Lower lobe of right lung (tissue), 2 donors: Measurements from ENCODE around the gene ZNF665. TPM values are rescaled to one million over a fixed set of nuclear protein-coding genes. Genes with fewer than 3 reads are reported as not detected.
"Not testable (repeated sequence)": the region's sequence is repeated elsewhere in the genome, so short reads cannot be mapped to it uniquely, and the experiment has no call there.

ENCODE experiments used
- ATAC-seq, 2 donors: fragments of 200-7000 bp; cut with Tn5 transposase; one replicate each; pipeline ENCODE4 v1.9.1; 2020 to 2022; ENCODE audit warnings: mild to moderate bottlenecking in 2 of 2, moderate library complexity in 2 of 2
- DNase-seq: peaks from one replicate; pipeline ENCODE4 v3.0.0-alpha.2; 2020
- H3K27ac ChIP-seq: fragments of 200-600 bp; one replicate; pipeline ENCODE4 v1.8.0; 2022
- H3K27me3 ChIP-seq: fragments of 200-600 bp; one replicate; pipeline ENCODE4 v1.8.0; 2022; ENCODE audit warnings: low read depth
- H3K36me3 ChIP-seq: fragments of 200-600 bp; one replicate; pipeline ENCODE4 v1.8.0; 2022; ENCODE audit warnings: mild to moderate bottlenecking
- H3K4me1 ChIP-seq: fragments of 200-600 bp; one replicate; pipeline ENCODE4 v1.8.0; 2022
- H3K4me3 ChIP-seq: fragments of 200-600 bp; one replicate; pipeline ENCODE4 v1.8.0; 2022; ENCODE audit warnings: mild to moderate bottlenecking
- H3K9me3 ChIP-seq: fragments of 200-600 bp; one replicate; pipeline ENCODE4 v1.8.0; 2022
- intact Hi-C: fragments of 100-400 bp; cut with DNase I; formaldehyde crosslinking; loops from one replicate; pipeline ENCODE4 v1.11.0; 2022
- long read RNA-seq: library from polyadenylated mRNA; unstranded; transcript quantifications from one replicate; pipeline ENCODE4 v2.0.0, GENCODE V29; 2021
- total RNA-seq: library from RNA; stranded (reverse); fragmentation: NEBNext Ultra II Directional; extraction: Animal tissue kit (Norgen Biotek cat#: 25700); gene quantifications from one replicate; pipeline ENCODE4 v1.2.1, GENCODE V29; 2021
- TF ChIP-seq, protein P1 (sequence below): fragments of 200-600 bp; IDR thresholded peaks from one replicate; pipeline ENCODE4 v1.8.0; 2022; ENCODE audit warnings: antibody characterized with exemption, mild to moderate bottlenecking
- donor health status: DM: no; HTN: yes; CAD: no; lungs with severe emphysema.

Gene ZNF665
- total RNA-seq: 4.5 TPM
- long read RNA-seq, partial matches to known transcripts: 0 of 2 reads
- long read RNA-seq, other reads (novel, unspliced or antisense): 2 of 2 reads

- H3K27me3 ChIP-seq: no peaks in the 10 kb centered on the region
- peak within 1 kb of the TSS; percentile 86 for H3K27ac ChIP-seq
- H3K9me3 ChIP-seq: no peaks in the 10 kb centered on the region
- H3K4me3 ChIP-seq: peak within 1 kb of the TSS; percentile 83
- intact Hi-C loops: no loop called here
- TF ChIP-seq, protein P1, sequence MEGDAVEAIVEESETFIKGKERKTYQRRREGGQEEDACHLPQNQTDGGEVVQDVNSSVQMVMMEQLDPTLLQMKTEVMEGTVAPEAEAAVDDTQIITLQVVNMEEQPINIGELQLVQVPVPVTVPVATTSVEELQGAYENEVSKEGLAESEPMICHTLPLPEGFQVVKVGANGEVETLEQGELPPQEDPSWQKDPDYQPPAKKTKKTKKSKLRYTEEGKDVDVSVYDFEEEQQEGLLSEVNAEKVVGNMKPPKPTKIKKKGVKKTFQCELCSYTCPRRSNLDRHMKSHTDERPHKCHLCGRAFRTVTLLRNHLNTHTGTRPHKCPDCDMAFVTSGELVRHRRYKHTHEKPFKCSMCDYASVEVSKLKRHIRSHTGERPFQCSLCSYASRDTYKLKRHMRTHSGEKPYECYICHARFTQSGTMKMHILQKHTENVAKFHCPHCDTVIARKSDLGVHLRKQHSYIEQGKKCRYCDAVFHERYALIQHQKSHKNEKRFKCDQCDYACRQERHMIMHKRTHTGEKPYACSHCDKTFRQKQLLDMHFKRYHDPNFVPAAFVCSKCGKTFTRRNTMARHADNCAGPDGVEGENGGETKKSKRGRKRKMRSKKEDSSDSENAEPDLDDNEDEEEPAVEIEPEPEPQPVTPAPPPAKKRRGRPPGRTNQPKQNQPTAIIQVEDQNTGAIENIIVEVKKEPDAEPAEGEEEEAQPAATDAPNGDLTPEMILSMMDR: no peak
- DNase-seq (peak; percentile 94), ATAC-seq (peak; percentile 90 to 91)
- H3K36me3 ChIP-seq: no peaks in the 10 kb centered on the region
- H3K4me1 ChIP-seq: peaks cover 17% of the 10 kb centered on the region
These were observed at the start of gene ZNF665 for GRCh38 chr19:53192771-53193534. Gene ZNF665, minus strand, starts transcription at chr19:53193358. Its CDS starts 10,460 bp downstream, at chr19:53182898.

GRCh38 chr19:53237114-53237777 is 44.1 kb upstream of the ZNF665 start:
- TF ChIP-seq, protein P1: no peak
- ATAC-seq: no peak
- Histone ChIP-seq H3K27ac (no peak overlapping the region), H3K36me3 (peaks cover 27% of the 10 kb centered on the region), H3K4me1 (no peaks in the 10 kb centered on the region), H3K27me3 (no peaks in the 10 kb centered on the region), H3K9me3 (peaks cover 100% of the 10 kb centered on the region), H3K4me3 (no peak overlapping the region)
- intact Hi-C loops: no loop called here
- DNase-seq: no peak

GRCh38 chr19:53224606-53225005 is 31.4 kb upstream of the ZNF665 start:
- intact Hi-C loops: no loop called here
- peaks cover 82% of the 10 kb centered on the region for H3K9me3 ChIP-seq
- ATAC-seq (no peak), DNase-seq (no peak)
- H3K27me3 ChIP-seq: no peaks in the 10 kb centered on the region
- no peaks in the 10 kb centered on the region for H3K4me1 ChIP-seq
- no peak overlapping the region for H3K27ac ChIP-seq
- TF ChIP-seq, protein P1: no peak
- H3K36me3 ChIP-seq: no peaks in the 10 kb centered on the region
- no peak overlapping the region for H3K4me3 ChIP-seq

DNA sequence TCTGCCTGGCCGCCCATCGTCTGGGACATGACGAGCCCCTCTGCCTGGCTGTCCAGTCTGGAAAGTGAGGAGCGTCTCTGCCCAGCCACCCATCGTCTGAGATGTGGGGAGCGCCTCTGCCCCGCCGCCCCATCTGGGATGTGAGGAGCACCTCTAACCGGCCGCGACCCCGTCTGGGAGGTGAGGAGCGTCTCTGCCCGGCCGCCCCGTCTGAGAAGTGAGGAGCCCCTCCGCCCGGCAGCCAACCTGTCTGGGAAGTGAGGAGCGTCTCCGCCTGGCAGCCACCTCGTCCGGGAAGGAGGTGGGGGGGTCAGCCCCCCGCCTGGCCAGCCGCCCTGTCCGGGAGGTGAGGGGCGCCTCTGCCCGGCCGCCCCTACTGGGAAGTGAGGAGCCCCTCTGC is 29.6 kb upstream of the ZNF665 start:
- not testable (repeated sequence) for DNase-seq

DNA sequence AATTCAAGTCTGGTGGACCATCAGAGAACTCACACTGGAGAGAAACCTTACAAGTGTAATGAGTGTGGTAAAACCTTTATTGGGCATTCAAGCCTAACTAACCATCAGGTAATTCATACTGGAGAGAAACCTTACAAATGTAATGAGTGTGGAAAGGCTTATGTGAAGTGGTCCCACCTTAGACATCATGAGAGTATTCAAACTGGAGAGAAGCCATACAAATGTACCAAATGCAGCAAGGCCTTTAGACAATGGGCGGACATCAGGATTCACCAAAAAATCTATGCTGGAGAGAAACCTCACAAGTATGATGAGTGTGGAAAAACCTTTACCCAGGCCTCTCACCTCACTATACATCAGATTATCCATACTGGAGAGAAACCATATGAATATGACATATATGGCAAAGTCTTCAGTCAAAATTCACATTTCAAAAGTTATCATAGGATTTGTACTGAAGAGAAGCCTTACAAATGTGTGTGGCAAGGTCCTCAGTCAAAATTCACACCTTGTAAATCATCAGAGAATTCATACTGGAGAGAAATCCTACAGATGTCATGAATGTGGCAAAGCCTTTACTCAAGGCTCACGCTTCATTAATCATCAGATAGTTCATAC is 19.7 kb upstream of the ZNF665 start:
- no peak for DNase-seq
- Histone ChIP-seq H3K27ac (no peak overlapping the region), H3K4me1 (no peaks in the 10 kb centered on the region), H3K9me3 (peaks cover 100% of the 10 kb centered on the region), H3K36me3 (peaks cover 26% of the 10 kb centered on the region), H3K4me3 (no peak overlapping the region), H3K27me3 (no peaks in the 10 kb centered on the region)
- ATAC-seq: no peak
- intact Hi-C loops: no loop called here
- TF ChIP-seq, protein P1: no peak

More for the DNA sequence above, 29.6 kb upstream of the ZNF665 start:
- intact Hi-C loops, H3K36me3 ChIP-seq, H3K27me3 ChIP-seq, H3K4me1 ChIP-seq, H3K27ac ChIP-seq, ATAC-seq, H3K4me3 ChIP-seq: not testable (repeated sequence)
- H3K9me3 ChIP-seq: peaks cover 83% of the 10 kb centered on the region

DNA sequence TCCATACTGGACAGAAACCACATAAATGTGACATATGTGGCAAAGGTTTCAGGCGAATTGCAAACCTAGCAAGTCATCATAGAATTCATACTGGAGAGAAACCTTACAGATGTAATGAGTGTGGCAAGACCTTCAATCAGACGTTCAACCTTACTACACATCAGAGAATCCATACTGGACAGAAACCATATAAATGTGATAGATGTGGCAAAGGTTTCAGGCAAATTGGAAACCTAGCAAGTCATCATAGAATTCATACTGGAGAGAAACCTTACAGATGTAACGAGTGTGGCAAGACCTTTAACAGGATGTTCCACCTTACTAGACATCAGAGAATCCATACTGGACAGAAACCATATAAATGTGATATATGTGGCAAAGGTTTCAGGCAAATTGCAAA is 18.4 kb upstream of the ZNF665 start:
- Histone ChIP-seq H3K9me3 (peaks cover 100% of the 10 kb centered on the region), H3K36me3 (peaks cover 32% of the 10 kb centered on the region)
- intact Hi-C loops, DNase-seq, H3K27me3 ChIP-seq, H3K4me3 ChIP-seq, H3K4me1 ChIP-seq, ATAC-seq, H3K27ac ChIP-seq: not testable (repeated sequence)
